ENCODE data around the gene C12orf57.
A peak's percentile ranks its signal among the peaks of the same experiment; 100 is the strongest.

The C12orf57 gene

DNA sequence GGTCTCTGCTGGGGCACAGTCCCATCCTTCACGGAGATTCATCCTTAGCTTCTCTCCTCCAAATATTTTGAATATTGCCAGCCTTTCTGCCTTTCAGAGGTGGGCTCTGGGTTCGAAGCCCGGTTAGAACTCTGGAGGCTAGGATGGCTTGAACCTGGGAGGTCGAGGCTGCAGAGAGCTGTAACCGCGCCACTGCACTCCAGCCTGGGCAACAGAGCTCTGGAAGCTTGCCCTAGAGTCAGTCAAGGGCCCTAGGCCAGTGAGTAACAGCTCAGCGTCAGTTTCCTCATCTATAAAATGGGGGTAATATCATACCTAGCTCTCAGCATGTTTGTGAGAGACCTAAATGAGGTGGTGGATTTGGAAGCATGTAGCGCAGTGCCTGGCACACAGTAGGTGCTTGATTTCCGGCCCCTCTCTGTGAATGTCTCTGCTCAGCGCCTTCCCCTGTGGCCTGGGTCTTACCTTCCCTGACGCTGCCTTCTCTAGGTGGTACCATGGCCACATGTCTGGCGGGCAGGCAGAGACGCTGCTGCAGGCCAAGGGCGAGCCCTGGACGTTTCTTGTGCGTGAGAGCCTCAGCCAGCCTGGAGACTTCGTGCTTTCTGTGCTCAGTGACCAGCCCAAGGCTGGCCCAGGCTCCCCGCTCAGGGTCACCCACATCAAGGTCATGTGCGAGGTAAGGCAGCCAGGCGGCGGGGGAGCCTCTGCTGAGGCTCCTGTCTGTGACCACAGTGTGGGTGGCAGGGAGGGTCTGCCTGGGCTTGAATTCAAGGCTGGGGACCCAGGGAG, 10.7 kb downstream of the C12orf57 start:
- no peak for DNase-seq

DNA sequence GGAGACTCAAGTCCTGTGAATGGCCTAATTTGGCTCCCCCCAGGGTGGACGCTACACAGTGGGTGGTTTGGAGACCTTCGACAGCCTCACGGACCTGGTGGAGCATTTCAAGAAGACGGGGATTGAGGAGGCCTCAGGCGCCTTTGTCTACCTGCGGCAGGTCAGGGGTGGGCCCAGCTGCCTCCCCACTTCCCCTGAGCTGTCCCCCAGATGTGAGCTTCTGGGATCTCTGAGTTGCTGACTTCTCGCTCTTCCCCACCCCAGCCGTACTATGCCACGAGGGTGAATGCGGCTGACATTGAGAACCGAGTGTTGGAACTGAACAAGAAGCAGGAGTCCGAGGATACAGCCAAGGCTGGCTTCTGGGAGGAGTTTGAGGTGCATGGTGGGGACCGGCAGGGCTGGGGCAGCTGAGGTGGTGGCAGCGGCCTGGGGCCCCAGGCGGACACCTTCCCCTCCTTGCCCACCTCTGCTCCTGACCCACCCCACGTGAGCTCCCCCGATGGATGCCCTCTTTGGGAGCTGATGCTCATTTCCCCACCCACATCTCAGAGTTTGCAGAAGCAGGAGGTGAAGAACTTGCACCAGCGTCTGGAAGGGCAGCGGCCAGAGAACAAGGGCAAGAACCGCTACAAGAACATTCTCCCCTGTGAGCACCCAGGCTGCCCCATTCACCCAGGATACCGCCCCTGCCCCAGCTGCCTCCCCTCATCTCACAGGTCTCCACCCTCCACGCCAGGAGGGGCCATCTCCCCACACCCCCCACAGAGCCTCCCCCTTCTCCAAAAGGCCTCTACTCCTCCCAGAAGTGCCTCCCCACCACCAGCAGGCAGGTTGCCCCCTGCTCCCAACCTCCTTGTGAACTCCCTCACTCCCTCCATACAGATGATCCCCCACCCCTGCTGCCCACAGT, 11.5 kb downstream of the C12orf57 start:
- no peak for DNase-seq

DNA sequence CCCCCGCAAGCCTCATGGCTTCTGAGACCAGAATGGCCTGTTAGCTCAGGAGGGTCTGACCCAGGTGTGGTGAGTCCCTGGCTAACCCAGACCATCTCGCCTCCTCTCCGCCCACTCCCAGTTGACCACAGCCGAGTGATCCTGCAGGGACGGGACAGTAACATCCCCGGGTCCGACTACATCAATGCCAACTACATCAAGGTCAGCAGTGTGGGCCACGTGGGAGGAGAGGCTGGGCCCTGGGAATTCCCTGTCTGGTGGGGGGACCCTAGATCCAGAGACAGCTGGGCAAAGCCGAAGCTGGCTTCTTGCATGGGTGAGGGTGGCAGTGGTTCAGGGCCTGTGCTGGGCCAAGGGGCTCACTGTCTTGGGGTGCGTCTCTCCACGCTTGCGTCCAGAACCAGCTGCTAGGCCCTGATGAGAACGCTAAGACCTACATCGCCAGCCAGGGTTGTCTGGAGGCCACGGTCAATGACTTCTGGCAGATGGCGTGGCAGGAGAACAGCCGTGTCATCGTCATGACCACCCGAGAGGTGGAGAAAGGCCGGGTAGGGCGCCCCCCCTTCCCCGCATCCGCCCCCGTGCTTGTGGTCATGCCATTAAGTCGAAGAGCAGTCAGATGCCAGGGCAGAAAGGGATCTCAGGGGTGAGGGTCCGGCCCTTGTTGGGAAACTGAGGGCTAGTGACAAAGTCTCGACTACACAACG, 12.4 kb downstream of the C12orf57 start:
- no peak for DNase-seq

DNA sequence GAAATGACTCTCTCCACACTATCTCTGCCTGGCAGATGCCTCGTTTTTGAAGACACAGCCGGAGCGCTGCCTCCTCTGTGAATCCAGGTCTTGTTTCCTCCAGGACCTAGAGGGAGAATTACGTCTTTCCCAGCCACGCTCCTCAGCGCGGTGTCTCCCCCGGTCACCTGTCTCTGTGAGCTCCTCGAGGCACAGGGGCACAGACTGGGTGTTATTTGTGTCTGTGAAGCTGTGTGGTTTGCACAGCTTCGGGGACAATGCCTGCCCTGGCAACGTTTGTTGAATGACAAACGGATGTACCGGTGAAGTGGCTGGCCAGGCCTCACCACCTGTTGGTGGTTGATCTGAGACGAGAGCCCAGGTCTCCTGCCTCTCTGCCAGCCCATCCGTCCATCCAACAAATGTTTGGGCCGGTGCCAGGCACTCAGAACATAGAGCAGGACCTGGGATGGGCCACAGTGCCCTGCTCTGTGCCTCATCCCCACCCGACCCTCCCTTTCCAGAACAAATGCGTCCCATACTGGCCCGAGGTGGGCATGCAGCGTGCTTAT, 13.4 kb downstream of the C12orf57 start:
- DNase-seq: no peak

DNA sequence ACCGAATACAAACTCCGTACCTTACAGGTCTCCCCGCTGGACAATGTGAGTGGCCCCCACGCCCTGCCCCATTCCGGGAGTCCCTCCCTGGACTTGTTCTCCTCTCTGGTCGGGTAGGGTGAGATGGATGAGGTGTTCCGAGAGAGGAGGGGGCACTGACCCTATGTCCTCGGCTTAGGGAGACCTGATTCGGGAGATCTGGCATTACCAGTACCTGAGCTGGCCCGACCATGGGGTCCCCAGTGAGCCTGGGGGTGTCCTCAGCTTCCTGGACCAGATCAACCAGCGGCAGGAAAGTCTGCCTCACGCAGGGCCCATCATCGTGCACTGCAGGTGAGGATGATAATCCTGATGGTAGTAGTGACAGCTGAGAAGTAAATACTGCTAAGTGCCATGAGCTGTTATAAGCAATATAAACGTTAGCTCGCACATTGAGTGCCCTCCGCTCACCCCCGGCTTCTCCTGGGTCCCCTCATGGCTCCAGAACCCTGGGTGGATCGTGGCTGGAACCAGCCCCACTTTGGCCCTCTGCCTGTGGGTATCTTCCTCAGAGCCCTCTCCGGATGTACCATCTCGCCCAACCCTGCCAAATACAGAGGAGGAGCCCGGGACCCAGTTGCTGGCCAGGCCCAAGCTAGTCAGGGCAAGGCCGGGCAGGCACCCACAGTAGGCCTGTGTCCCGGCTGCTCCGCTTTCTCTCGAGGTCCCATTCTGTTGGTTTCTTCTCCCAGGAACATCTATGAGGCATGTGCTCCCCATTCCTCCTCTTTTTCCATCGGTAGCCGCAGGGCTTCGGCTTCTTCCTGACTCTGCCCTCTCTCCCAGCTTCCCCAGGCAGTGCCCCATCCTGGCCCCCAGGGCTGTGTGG, 14.2 kb downstream of the C12orf57 start:
- no peak for DNase-seq

DNA sequence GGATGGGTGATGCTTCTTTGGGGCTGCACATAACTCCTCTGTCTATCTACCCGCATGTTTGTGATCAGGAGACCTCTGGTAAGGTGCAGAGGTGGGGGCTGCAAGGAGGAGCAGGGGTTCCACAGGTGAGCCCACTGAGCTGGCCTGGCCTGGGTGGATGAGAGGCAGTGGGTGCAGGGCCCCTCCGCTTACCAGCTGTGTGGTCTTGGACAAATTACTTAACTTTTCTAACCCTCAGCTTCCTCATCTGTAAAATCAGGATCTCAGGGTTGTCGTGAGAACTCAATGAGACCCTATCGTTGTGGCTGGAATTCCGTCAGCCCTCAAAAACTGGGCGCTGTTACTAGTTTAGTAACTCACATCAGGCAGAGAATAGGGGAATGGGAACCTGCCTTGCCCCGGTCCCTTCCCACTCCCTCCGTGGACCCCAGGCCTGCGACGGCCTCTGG, 14.8 kb downstream of the C12orf57 start:
- DNase-seq: no peak

DNA sequence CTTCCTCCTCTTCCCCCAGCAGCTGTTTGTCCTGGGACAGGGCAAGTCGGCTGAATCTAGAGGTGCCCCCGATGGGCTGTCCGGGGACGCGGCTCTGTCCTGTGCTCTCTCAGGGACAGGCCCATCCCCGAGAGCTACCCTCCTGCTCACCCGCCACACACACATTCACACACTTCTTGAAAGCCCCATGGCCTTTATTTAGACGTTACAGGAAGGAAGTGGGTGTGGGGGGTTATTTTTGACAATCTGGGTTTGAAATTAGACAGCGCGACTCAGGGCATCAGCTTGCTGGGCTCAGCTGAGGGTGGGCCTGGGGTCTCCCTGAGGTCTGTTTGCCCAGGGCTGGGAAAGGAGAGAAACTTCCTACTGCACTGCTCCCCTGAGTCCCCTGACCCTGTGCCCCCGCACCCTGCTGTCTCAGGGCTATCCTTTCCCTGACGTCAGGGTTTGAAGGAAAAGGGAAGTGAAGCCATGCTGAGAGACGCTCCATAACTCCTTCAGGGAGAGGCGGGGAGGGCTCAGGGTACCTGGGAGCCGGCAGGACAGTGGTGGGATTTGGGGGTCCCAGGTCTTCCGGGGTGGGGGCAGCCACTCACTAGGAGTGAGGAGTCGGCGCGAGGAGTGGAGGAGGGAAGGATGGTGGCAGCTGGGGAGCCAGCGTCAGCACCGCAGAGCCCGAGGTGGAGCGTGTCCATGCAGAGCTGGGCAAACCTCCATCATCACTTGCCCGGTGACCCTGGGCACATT, 15.4 kb downstream of the C12orf57 start:
- peak; percentile 82 for DNase-seq

DNA sequence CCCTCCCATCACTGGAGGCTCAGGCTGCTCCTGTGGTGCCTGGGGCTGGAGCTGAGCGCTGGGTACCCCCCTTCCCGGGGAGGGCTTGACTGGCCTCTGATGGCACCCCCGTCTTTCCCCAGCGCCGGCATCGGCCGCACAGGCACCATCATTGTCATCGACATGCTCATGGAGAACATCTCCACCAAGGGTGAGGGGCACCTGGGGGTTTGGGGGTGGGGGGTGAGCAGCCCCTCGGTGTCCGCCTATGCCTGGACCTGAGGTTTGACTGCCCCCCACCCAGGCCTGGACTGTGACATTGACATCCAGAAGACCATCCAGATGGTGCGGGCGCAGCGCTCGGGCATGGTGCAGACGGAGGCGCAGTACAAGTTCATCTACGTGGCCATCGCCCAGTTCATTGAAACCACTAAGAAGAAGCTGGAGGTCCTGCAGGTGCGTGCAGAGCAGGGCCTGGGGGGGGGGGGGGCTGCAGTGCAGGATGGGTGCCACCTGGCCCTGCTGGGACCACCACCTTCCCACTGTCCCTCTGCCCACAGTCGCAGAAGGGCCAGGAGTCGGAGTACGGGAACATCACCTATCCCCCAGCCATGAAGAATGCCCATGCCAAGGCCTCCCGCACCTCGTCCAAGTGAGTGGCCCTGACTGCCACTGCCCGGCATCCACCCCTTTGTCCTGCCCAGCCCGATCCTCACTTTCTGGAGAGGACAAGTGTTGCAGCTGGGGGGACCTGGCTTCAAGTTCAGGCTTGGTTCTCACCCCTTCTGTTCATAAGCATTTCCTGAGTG, 16.2 kb downstream of the C12orf57 start:
- DNase-seq: no peak

DNA sequence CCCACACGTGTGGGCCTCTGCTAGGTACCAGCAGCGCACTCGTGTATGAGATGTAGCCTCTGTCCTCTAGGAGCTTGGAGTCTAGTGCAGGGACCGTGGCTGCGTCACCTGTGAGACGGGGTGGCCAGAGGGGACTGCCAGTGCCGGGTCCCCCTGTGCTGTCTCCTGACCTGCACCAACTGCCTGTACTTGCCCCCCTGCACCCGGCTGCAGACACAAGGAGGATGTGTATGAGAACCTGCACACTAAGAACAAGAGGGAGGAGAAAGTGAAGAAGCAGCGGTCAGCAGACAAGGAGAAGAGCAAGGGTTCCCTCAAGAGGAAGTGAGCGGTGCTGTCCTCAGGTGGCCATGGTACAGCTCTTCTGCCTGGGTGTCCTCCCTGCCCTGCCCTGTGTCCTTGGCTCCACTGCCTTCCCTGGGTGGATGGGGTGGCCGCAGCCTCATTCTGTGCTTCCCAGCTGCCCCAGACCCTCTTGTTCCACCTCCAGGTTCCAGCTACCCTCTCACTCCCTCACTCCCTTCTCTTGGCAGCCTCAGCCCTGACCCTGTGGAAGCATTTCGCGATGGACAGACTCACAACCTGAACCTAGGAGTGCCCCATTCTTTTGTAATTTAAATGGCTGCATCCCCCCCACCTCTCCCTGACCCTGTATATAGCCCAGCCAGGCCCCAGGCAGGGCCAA, 16.9 kb downstream of the C12orf57 start:
- DNase-seq: no peak

DNA sequence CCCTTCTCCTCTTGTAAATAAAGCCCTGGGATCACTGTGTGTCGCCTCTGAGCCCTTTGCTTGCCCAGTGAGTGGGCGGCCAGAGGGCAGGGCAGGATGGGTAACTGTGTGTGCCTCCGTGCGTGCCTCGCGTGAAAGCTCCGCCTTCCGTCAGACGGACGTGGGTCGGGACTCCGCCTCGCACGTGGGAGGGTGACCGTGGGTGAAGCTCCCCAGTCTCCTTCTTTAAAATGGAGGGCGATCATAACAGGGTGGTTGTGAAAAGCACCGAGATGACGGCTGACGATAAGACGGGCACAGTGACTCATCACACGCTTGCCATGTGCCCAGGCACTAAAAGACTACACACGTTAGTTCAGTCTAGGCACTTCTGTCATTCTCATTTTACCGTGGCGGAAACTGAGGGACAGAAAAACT, 17.5 kb downstream of the C12orf57 start:
- peak; percentile 91 for DNase-seq

DNA sequence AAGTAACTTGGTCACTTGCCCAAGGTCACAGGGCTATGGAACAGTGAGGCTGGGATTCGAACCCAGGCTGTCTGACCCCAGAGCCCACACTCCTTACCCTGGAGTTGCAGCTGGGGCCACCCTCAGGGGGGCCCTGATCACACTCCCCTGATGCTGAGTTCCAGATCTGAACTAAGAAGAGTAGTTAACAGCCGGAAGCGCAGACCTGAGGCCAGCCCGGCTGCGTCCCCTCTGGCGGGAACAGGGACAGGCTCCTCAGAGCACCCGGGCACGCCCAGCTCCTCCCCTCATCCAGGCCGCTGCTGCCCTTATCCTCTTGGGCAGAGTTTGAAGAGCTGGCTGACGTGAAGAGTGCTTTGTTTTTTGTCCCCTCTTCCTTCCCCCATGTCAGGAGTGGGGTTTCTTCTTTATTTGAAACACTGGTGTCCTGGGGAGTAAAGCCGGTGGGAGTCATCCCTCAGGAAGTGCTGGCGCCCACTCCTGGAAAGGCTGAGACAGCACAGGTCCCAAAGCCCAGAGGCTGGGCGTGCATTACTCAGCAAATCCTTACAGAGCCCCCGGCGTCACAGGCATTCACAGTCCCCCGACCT, 18.0 kb downstream of the C12orf57 start:
- peak; percentile 80 for DNase-seq

DNA sequence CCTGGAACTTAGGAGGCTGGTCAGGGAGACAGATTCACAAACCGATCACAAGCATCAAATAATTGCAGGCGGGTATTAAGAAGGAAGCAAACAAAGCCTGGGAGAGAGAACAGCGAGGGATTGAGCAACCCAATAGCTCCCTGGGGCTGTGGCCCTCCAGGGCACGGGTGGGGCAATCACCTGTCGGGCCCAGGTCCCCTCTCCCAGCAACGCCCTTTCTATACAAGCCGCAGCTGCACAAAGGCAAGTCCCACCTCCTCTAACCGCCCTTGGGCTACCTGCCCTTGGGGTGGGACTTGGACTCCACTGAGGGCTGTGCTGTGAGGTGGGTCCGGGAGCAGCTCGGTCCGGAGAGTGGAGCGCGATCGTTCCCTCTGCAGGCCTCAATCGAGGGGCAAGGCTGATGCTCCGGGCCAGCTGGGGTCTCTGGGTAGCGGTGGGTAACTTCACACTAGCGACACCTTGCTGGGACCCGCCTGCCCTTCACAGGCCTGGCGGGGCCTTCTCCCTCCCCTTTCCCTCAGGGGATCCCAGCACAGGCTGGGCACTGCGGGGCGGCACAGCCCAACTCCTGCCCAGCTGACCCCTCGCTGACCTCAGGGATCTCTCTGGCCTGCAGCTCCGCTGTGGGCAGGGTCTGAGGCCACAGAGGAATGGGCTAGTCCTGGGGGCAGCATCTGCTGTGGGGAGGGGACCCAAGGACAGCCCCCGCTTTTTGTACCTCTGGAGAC, 18.6 kb downstream of the C12orf57 start:
- DNase-seq: no peak

DNA sequence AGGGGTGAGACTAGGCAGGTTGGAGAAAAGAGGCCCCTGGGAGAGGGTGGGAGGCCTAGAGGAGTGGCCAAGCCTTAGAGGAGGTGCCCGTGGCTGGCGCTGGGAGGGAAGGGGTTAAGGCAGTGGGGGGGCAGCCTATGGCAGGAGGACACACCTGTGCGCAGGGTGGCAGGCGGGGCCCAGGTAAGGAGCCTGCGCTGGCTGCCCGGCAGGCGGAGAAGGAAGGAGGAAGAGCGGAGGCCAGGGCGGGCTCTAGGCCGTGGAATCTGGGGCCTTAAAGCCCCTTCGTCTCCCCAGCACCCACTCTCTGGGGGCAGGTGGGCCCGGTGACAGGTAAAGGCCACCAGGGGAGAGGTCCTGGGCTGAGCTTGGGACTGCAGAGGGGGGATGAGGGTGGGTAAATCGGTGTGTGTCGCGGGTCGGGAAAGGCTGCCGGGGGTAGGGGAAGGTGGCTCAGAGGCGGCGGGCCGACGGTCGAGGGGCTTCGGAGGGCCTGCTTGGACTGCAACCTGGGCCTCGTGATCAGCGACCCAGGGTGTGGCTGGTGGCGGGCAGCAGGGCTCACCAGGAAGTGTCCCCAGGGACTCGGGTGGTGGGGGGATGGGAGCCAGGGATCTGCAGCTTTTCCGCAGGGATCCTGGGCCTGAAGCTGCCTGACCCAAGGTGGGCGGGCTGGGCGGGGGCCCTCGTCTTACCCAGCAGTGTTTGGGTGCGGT, 19.4 kb downstream of the C12orf57 start:
- DNase-seq: no peak

DNA sequence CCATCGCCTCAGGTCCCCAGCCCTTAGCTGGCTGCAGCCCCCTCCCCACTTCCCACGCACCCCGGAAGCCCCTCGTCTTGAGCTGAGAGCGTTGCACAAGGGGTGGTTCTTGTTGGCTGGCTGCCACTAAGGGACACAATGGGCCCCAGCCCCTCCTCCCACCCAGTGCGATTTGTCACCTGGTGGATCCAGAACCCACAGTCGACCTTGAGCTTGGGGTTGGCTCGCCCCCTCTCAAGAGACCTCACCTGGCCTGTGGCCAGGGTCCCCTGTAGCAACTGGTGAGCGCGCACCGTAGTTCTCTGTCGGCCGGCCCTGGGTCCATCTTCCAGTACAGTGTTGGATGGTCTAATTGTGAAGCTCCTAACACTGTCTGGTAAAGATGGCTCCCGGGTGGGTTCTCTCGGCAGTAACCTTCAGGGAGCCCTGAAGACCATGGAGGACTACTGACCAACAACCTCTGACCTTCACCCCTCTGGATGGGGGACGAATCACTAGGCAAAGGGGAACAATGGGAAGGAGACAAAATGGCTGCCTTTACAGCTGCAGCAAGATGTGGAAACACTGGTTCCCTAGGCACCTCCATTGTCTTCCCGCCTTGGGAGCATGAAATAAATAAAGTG, 20.1 kb downstream of the C12orf57 start:
- DNase-seq: no peak

DNA sequence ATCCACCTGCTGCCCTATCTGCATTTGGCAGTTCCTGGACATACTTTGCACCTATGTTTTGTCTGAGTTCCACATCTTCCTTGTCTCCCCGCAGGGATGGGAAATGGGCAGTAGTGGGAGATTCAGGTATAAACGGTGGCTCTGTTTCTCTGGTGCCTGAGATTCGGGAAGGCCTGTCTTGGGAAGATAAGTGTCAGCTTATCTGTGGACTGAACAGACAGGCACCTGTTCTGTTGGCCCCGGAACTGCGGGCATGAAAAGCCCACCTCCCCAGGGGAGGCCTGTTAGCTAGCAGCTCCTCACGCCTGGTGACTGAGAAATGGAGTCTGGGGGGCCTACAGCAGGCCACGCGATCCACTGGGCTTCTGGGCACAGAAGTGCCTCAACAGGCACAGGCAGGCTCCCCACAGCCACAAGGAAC, 20.8 kb downstream of the C12orf57 start:
- no peak for DNase-seq

DNA sequence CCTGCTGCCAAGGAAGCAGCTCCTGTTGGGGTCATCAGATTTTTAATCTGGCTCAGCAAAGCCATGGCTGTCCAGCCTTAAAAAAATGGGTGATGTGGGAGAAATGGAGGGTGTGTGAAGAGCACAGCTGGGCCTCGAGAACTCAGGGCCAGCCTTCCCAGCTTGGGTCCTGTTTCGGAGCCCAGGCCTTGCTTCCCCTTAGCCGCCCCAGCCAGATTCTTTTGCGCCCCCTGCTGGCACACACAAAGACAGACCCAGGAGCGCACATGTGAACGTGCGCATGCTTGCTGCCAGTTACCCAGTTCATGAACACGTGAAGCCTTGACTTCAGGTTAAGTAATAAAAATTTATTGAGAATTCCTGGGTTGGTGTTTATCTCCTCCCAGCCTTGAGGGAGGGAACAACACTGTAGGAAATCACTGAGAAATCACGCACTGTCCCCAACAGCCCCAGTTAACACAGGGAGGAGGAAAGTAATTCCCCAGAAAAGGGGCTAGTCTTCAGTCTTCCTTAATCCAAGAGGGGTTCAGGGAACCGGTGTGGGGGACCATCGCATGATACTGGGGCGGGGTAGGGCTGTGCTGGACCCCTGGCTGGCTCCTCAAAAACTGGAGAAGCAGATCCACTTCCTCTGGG, 21.3 kb downstream of the C12orf57 start:
- peak; percentile 95 for DNase-seq

DNA sequence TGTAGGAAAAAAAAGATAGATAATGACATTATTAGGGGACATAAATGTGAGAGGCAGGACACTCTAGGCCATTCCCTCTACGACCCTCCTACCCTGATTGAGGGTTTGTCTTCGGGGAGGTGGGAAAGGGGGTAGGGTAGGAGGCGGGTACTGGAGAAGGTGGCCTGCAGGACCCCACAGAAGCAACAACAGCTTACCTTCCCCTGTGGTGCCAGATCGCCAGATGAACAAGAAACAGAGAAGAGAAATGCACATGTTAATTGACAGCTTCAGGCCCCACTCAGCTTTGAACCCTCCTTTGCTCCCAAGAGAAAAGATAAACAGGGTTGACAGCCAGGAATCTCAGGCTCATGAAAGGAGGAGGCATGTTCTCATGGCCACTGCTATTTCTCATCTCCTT, 21.9 kb downstream of the C12orf57 start:
- DNase-seq: no peak

Measured in activated CD8-positive, alpha-beta memory T cell treated with anti-CD3 and anti-CD28 coated beads, Interleukin-2, amount 50 U/mL, for 48 hours (primary cell).